Stimulated activated CD4-positive, alpha-beta T cell treated with anti-CD3 and anti-CD28 coated beads, Interleukin-1b, Interleukin-23, amount 100 ng/mL, for 48 hours (primary cell): Measurements from ENCODE around the gene STX18.
A peak's percentile ranks its signal among the peaks of the same experiment; 100 is the strongest.
"Not testable (repeated sequence)": the region's sequence is repeated elsewhere in the genome, so short reads cannot be mapped to it uniquely, and the experiment has no call there.

Source experiments
- DNase-seq: peaks from one replicate; pipeline ENCODE4 v3.0.0-alpha.2; 2020

STX18 gene

GRCh38 chr4:4477391-4477790 lies 64.5 kb downstream of the STX18 start:
- DNase-seq = no peak

GRCh38 chr4:4474476-4474875 lies 67.4 kb downstream of the STX18 start:
- DNase-seq = no peak

- DNase-seq = no peak
These were observed 69.4 kb downstream of the STX18 start for GRCh38 chr4:4472344-4472958.

DNA sequence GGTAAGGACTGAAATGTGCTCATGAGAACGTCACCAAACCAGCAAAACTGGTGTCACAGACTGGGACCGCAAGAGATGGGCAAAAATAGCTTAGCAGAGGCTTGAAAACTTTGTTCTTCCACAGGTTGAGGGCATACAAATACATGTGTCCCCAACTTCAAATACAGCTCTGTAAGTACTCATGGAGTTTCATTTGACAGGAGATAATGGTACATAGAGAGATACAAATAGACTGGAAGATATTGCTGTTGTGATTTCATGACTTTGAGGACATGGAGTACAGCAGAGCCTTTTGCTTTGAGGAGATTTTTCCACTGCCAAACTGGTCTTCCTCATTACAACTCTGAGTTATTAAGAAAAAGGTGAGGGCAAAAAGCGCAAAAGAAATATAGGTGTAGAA lies 70.7 kb downstream of the STX18 start:
- DNase-seq = no peak

GRCh38 chr4:4470208-4470607 lies 71.6 kb downstream of the STX18 start:
- DNase-seq = no peak

DNA sequence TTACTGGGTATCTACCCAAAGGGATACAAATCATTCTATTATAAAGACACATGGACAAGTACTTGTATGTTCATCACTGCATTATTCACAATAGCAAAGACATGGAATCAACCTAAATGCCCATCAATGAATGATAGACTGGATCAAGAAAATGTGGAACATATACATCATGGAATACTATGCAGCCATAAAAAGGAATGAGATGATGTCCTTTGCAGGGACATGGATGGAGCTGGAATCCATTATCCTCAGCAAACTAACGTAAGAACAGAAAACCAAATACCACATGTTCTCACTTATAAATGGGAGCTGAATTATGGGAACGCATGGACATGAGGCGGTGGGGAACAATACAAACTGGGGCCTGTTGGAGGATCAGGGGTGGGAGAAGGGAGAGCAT lies 76.6 kb downstream of the STX18 start:
- DNase-seq = not testable (repeated sequence)

GRCh38 chr4:4462970-4463369 lies 78.9 kb downstream of the STX18 start:
- no peak for DNase-seq

DNA sequence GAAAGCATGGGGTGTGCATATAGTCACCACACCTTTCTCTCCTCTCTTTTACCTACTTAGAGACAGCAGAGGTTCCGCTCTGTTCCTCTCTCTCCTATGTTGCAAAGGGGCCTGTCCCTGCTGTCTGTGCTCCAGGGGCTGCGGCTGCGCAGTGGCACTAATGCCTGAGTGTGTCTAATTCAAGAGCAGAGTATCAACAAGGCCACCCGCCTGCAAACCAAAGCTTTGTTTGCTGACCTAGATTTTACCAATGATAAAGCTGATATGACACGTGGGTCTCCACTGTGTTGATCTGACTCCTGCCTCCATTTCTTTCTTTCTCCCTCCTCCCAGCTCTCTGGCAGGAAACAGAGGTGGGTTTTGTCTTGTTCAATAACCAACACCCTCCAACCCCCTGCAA lies 80.0 kb downstream of the STX18 start:
- peak; percentile 23 for DNase-seq

DNA sequence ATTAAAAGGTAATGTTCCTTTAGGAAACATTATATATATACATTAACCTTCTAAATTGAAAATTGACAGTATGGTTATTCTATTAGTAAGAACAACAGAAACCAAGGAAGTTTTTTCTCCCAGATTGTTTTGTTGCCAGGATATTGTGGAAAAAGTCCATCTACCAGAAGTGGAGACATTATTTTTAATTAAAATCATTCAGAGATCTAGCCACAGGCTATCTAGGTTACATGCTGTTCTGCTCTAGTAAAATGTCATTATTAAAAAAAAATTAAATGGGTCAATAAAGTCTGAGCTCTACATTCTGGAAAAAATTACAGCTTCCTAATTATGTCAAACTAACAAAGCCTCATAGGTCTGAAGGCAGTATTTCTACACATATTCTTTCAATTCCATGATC lies 80.7 kb downstream of the STX18 start:
- DNase-seq = no peak

GRCh38 chr4:4460759-4461158 lies 81.1 kb downstream of the STX18 start:
- DNase-seq = peak; percentile 4

DNA sequence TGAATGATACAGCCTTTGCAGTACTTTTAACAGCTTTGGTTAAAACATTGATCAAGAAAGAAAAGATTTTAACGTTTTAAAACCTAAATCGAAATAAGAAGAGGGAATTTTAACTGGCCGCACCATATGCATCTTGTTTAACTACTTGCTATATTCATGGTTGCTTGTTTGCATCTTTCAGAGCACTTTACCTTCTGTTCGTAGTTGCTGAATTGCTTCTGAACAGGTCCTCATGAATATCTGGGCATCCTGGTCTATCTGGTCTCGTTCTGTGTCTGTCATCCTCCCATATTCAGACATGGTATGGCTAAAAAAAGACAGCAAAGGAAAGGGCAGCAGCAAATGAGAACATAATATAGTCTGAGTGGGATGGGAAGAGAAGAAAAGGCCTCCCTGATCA lies 82.7 kb downstream of the STX18 start:
- DNase-seq = no peak

DNA sequence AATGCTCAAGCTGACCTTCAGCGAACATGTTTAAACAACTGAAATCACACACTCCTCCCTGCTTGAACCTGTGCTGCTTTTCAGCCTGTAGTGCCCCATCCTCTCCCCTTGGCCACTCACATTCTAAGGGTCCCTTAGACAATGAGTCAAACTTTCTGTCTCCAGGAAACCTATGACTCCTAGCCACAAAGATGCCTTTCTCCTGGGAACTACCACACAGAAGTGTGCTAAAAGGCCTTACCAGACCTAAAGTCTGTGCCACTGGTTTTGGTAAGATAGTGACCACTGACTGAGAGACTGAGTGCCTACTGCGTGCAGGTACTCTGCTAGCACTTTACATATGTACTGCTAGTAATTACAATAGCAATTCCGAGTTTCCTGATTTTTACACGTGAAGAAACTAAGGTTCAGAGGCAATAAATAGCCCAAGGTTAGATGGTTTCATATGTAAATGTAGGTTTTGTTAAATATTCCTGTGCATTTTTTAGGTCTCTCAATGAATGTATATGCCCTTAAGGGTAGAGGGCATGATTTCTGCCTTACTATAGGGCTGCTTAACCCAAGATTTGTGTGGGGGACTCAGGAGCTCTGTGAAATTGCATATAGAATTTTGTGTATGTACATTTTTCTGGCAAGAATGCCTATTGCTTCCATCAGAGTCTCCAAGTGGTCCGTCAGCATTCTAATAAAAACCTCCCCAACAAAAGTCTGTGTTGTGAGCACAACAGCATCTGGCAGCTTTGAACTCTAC lies 83.9 kb downstream of the STX18 start:
- no peak for DNase-seq

- DNase-seq = no peak
These were observed 84.9 kb downstream of the STX18 start for GRCh38 chr4:4456816-4457578.

DNA sequence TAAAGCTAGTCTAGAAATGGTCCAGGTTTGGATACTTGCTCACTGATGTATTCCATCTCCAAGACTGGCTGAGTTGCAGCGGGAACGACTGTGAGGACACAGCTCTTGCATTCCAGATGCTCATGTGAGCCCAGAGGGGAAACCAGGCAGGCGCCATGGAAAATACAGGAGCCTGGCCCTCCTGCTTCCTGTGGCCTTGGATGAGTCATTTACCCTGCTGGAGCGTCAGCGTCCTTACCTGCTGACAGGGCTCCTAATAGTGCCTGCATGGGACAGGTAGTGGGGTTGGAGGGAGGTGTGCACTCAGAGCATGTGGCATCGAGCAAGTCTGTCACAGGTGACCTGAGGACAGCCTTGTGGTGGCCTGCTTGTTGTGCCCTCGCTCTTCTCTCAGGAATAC lies 85.5 kb downstream of the STX18 start:
- no peak for DNase-seq

GRCh38 chr4:4455210-4455865 lies 86.5 kb downstream of the STX18 start:
- no peak for DNase-seq

GRCh38 chr4:4446434-4446833 lies 95.4 kb downstream of the STX18 start:
- no peak for DNase-seq

- no peak for DNase-seq
These were observed 98.0 kb downstream of the STX18 start for GRCh38 chr4:4443821-4444220.

- DNase-seq = no peak
These were observed 101.4 kb downstream of the STX18 start for GRCh38 chr4:4440333-4441061.

DNA sequence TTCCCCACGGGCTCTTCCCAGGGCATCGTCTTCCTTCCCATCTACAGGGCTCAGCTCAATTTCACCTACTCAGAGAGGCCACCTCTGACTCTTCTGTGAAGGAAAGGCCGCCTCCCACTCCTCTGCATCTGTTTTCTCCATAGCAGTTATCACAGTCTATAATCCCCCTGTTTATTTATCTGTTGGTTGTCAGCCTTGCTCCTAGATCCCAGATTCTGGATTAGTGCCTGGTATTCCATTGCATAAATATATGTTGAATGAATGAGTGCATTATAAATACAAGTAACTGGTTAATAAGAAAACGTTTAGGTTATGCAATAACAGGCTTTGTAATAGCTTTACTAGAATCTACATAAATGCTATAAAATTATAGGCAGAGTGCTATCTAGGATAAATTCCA lies 102.1 kb downstream of the STX18 start:
- DNase-seq = no peak

DNA sequence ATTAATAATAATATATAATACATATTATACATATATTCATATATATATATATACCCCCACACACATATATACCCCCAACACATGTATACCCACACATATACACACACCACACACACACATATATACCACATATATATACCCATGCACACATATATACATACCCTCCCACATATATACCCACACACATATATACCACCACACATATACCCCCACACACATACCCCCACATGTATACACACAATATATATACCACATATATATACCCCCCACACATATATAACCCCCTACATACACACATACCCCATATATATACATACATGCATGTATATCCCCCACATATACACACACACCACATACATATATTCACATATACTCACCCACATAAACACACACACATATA lies 103.0 kb downstream of the STX18 start:
- DNase-seq = no peak

DNA sequence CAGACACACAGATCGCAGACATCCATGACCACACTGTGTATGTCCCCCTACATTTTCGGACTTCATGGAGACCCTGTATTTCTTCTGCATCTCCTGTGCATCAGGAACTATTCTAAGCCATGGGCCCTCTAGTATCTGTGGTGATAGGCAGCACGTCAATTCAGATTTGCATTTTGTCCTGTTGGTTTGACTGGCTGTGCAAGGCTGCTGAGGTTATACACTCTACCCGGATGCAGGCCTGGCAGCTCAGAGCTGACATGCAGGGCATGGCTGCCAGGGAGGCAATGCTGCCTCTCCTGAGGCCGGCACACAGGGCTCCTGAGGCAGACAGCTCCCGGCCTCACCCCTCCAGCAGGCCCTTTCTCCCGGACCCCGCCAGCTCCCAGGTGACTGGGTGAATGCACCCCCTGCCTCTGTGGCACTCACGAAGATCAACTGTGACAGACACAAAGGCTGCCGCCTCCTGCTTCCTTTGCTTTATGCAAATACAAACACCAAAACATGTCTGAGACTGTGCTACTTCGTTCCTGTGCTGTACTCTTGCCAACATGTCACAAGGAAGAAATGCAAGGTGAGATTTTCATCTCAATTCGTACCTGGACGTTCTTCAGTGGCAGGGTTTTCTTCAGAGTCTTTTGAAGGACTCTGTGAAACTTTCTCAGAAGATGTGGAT lies 103.9 kb downstream of the STX18 start:
- no peak for DNase-seq

DNA sequence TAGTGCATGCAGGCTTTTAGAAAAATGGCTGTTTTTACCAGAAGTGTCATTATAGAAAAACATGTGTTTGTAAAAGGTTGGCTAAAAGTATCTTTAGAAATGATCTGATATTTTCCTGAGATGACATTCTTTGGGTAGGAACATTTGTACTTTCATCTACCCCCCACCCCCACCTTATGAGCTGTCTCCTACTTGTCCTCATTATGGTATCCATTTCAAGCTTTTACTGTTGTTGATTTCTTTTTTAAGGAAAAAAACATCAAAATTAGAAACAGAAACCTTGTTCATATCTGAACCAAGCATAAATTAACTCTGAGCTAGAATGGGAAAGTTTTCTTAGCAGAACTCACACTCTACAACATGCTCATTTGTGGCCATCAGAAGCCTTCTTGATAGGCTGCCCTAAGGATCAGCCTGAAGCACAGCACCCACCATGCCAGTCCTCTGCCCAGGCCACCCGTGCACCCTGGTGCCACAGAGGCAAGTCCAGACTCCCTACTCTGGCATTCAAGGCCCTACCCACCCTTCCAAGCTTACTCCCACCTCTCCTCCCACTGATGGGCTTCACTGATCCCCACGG lies 105.5 kb downstream of the STX18 start:
- no peak for DNase-seq
